Ovary (tissue), 3 donors: ENCODE data around the gene PDXK.

Experiments used
- CTCF ChIP-seq, 3 donors: fragments of 450-650 bp in 2 of 3; fragments of 200-600 bp in 1 of 3; IDR thresholded peaks; one replicate each; pipeline versions ENCODE4 v1.5.1 to v1.8.0; 2016 to 2022; ENCODE audit warnings: antibody characterized with exemption in 3 of 3, mild to moderate bottlenecking in 1 of 3
- EP300 ChIP-seq: sonication (generic); formaldehyde crosslinking; IDR thresholded peaks from one replicate; pipeline ENCODE4 v1.6.1; 2017; ENCODE audit warnings: antibody characterized with exemption
- POLR2A ChIP-seq: fragments of 450-650 bp; IDR thresholded peaks from one replicate; pipeline ENCODE4 v1.6.1; 2017; ENCODE audit warnings: antibody characterized with exemption, mild to moderate bottlenecking, moderate library complexity
- donor health status: DM: no; HTN: no; CAD: no.

GRCh38 chr21:43696214-43696613, 22.7 kb upstream of the PDXK start:
- TF ChIP-seq CTCF (IDR thresholded peaks at IDR 0.05): no peak
- no peak for TF ChIP-seq EP300
- TF ChIP-seq POLR2A: no peak
